SHP77 treated with DMSO at 0.1 percent for 48 hours (cell line): Measurements from ENCODE around the gene CLK2.
A peak's percentile ranks its signal among the peaks of the same experiment; 100 is the strongest.

Experiments used
- DNase-seq: peaks from one replicate; lab custom pipeline; 2025; lab: John Stamatoyannopoulos, UW

The CLK2 gene

DNA sequence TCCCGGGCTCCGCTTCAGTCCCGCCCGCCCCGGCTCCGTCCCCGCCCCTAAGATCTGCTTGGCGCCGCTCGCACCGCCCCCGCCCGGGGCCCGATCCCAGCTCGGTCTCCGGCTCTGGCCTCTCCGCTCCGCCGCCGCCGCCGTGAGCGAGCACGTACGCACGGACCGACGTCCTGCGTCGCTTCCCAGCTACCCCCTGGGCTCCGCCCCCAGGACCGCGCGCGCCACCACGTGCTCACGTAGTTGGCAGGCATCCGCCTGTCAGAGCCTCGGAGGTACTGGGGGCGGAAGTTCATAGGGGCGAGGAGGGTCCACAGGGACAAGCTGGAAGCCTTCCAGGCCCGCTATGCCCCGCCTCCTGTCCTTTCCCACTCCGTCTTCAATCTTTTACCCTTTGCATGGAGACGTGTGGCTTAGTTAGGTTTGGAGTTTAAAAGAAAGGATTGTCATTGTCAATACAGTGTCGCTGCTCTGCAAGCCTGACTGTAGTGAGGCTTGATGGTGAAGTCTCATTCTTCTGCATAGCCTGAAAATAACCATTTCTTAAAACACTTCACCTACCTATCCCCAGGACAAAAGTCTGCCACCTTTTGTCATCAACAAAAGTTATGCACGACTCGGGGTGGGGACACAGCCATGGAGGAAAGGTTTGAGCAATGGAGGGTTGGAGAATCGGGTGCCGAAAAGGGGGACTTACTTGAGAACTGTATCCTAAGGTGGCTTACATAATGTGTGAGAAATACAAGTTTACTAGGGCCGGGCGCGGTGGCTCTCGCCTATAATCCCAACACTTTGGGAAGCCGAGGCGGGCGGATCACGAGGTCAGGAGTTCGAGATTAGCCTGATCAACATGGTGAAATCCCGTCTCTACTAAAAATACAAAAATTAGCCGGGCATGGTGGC is at the start of gene CLK2:
TSS of gene CLK2 (minus strand) at position 162 of the 903 bp plus-strand sequence. CDS start 2,527 bp downstream, outside the sequence.
- DNase-seq = peak; percentile 99

DNA sequence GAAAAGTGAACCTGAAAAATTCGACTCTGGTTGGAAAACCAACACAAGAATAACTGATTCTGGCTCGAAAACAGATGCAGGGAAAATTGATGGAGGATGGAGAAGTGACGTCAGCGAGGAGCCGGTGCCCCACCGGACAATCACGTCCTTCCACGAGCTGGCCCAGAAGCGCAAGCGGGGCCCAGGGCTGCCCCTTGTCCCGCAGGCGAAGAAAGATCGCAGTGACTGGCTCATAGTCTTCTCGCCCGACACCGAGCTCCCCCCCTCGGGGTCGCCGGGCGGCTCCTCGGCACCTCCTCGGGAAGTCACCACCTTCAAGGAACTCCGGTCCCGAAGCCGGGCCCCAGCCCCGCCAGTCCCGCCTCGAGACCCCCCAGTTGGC is 49.3 kb upstream of the CLK2 start:
- no peak for DNase-seq

DNA sequence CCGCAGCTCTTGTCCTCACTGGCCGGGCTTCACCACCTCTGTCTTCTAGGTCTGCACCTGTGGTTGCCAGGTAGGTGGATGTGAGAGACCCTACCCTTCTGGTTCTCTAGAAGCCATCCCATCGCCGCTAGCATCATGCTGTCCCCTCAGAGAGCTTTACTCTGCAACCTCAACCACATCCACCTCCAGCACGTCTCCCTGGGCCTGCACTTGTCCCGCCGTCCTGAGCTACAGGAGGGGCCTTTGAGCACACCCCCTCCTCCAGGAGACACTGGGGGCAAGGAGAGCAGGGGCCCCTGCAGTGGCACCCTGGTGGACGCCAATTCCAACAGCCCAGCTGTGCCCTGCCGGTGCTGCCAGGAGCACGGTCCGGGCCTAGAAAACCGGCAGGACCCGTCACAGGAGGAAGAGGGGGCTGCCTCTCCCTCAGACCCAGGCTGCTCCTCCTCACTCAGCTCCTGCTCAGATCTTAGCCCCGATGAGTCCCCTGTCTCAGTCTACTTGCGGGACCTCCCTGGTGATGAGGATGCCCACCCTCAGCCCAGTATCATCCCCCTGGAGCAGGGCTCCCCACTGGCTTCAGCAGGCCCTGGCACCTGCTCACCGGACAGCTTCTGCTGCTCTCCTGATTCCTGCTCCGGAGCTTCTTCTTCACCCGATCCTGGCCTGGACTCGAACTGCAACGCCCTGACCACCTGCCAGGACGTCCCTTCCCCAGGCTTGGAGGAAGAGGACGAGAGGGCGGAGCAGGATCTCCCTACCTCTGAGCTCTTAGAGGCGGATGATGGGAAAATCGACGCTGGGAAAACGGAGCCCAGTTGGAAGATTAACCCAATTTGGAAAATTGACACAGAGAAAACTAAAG is 48.6 kb upstream of the CLK2 start:
- peak; percentile 49 for DNase-seq

DNA sequence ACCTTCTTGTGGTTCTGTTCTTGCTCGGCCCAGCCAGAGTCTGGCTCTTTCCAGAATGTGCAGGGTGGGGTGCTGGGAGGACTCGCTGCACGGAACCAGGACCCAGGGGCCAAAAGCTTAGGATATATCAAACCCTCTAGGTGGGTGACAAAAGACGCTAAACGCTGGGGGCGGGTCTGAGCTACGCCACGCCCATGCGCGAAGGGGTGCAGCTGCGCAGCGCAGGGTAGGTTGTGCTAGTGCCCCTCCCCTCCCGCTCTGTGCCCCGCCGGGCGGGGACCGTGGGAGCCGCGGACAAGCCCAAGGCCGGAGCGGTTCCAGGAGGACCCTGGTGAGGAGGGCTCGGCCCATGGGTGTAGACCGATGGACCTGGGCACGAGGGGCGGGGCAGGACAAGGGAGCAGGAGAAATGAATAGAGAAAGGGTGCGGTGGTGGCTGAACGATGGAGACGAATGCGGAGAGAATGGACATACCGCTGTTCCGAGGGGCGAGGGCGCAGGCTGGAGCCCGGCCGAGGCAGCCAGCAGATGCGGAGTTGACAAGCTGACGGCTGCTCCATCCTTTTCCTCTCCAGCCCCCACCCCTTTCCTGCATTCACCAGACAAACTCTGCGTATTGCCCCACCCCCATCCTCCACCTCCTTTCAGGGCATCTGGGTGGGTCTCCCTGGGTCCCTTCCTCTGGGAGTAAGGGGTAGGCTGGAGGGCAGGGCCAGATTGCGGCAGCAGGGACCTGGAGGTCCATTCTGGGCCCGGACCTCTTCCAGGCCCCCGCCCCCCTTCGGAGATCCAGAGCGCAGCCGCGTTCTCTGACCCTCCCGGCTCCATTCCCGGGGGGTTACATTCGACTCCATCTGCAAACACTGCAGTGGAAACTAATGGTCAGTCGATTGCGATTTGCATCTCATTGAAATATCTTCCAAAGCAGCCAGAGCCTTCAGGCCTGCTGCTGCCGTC is 47.6 kb upstream of the CLK2 start, which contains the start of gene RUSC1:
TSS of gene RUSC1 (plus strand) at position 234 of the 957 bp plus-strand sequence. CDS start 880 bp downstream, outside the sequence.
- peak; percentile 85 for DNase-seq

GRCh38 chr1:155320252-155320651 is 46.9 kb upstream of the CLK2 start:
- DNase-seq = no peak

GRCh38 chr1:155319536-155319935 is 46.2 kb upstream of the CLK2 start:
- no peak for DNase-seq

DNA sequence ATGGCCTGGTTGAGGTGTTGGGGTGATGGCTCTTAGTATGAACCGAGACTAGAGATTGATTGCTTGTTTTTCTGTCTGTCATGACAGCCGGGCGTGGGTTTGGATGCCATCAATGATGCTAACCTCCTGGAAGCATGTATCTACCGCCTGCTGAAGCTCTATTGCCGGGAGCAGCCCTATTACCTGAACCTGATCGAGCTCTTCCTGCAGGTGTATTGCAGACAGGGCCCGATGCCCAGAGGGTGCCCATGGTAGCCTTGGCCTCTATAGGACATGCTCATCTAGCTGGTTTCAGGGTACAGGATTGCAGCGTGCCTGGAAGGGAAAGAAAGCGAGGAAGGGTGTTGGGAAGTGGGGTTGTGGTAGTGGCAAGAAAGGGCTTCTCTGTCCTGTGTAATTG is 44.8 kb upstream of the CLK2 start:
- no peak for DNase-seq

DNA sequence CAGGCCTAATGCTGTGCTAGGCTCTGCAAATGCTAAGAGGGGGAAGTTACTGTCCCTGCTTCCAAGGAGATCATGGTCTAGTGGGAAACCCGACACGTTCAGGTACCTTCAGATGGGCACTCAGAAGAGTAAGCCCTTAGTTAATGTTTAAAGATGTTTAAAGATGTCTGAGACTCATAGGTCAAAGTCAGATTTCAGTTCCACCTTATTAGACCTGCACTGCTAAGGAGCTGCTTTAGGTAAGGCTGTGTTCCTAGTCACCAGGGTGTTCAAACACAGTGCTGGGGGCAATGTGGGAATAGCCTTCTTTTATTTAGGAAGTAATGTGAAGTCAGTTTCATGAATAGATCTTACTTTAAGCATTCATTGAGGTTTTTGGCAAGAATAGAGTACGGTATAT is 43.6 kb upstream of the CLK2 start:
- DNase-seq = no peak

DNA sequence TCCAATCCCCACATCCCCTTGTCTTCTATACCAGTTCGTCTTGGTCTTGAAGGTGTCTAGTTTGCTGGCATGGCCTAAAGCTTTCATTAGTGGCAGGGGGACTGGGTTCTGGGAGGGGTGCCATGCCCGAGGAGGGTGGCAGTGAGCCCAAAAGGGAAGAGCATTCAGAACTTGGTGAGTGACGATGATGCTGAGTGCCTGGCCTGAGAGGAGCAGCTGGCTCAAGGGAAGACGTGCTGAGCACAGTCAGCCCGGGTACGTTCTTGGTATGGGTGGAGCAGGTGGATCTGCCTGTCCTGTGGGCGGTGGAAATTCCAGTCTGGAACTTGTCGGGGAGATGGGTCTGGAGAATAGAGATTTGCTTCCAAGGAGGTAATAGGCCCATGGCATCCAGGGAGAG is 40.0 kb upstream of the CLK2 start:
- DNase-seq = no peak

DNA sequence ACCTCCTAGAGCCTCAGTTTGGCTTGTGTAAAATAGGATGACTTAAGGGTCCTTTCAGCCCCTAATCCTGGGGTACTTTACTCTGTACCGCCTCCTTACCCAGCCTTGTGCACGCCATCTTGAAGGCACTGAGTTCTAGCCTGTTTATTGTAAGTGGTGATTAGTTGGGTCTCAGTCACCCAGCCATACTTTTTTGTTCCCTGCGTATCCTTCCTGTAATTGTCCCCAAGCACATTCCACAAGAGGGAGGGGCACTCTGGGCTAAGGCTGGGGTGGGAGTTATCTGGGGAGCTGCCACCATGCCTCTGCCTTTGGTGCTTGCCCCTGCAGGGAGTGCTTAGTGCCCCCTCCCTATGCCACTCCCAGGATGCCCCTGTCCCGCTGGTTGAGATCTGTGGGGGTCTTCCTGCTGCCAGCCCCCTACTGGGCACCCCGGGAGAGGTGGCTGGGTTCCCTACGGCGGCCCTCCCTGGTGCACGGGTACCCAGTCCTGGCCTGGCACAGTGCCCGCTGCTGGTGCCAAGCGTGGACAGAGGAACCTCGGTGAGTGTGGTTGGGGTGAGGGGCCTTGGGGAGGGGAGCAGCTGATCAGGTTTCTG is 36.2 kb upstream of the CLK2 start:
- DNase-seq = no peak

DNA sequence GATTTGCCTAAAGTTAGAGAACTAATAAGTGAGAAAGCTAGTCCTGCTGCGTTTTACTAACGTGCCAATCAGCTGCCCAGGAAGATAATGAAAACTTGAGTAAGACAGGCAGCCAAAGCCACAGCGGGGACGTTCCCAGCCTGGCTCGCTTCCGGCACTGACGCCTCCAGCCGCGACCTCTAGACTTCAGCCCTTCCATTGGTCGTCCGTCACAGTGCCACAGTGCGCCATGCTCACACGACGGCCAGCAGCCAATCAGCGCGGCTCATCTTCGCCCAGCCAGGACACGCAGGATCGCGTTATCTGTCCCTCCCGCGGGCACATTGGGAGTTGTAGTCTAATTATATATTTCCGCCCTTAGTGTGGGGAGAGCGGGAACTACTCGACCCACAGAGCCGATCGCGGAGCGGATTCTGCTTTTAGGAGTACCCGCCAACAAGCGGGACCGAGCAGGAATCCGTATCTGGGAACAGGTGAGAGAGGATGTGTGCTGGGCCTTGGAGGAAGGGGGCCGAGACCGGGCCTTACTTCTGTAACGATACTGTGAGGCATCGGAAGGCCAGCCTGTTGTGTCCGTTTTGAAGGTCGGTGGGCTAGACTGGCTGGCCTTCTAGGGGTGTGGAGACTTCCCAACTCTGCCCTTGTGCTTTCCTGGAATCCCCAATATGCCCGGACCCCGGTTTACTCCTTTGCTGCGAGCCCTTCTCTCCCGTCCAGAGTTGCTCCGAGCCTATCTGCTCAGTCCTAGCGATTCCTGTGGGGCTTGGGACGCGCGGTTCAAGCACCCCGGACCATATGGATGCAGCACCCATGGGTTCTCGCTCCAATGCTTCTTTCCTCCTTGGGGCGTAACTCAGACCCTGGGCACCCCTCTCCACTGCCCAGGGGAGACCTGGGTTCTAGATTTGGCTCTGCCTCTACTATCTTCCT is 35.5 kb upstream of the CLK2 start, which contains the start of gene FDPS:
TSS of gene FDPS (plus strand) at position 374 of the 930 bp plus-strand sequence. CDS start 924 bp downstream, outside the sequence.
- DNase-seq = peak; percentile 100

DNA sequence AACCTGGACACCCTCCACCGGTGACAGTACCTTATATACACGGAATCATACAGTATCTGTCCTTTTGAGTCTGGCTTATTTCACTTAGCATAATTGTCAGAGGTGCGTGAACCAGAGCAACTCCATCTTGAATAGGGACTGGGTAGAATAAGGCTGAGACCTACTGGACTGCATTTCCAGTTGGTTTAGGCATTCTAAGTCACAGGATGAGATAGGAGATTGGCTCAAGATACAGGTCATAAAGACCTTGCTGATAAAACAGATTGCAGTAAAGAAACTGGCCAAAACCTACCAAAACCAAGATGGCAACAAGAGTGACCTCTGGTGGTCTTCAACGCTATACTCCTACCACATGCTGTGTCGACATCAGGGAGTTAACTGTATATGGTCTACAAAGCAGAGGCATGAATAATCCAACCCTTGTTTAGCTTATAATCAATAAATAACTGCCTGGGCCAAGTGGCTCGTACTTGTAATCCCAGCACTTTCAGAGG is 34.0 kb upstream of the CLK2 start:
- DNase-seq = peak; percentile 52

DNA sequence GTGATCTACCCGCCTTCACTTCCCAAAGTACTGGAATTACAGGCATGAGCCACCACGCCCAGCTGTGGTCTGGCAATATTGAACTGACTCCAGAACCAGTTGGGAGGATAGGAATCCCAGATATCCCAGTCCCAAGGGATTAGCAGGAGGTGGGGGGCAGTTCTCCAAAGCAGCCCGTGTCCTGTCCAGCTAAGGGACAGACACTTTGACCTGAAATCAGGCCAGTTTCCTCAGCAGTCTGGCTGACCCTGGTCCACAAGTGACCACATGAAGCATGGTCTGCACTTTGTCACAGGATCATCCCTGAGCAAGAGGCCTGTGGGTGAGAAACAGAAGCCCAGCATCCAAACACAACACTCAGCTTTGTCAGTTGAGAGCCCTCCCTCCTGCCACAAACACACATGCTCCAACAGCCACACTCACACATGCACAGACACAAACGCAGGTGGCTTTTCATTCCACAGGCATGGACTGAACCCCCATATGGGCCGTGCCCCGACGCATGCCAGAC is 32.6 kb upstream of the CLK2 start:
- no peak for DNase-seq

- DNase-seq = no peak
Observed at GRCh38 chr1:155304558-155305063, 31.3 kb upstream of the CLK2 start.

GRCh38 chr1:155301342-155301841 is 28.1 kb upstream of the CLK2 start, which contains the start of gene PKLR:
Gene PKLR (minus strand): TSS chr1:155301438. CDS start chr1:155301395, 43 bp downstream.
- DNase-seq = no peak

GRCh38 chr1:155300553-155301329 is 27.4 kb upstream of the CLK2 start:
- no peak for DNase-seq

DNA sequence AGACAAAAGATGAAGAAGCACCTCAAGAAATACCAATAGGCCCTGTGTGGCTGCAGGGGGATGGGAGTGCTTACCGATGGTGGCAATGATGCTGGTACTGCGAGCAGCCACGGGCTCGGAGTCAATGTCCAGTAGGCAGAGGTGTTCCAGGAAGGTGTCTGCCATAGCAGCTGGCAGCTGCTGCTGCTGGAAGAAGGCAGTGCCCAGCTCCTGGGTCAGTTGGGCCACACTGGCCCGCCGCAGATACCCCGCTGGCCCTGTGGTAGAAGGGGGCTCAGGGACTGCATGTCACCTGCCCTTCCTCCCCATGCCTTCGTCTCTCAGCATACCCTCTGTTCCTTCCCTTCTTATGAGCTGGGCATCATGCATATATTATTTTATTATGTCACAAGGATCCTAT is 26.7 kb upstream of the CLK2 start:
- DNase-seq = no peak

GRCh38 chr1:155297384-155297783 is 24.1 kb upstream of the CLK2 start:
- no peak for DNase-seq
